Activated naive CD8-positive, alpha-beta T cell (primary cell): ENCODE data around the gene RETNLB.
A peak's percentile ranks its signal among the peaks of the same experiment; 100 is the strongest.

ENCODE experiments used
- H3K27ac Mint-ChIP-seq: one replicate; pipeline ENCODE4 v1.8.0; 2021; ENCODE audit warnings: mixed read lengths
- H3K27me3 Mint-ChIP-seq: one replicate; pipeline ENCODE4 v1.8.0; 2021; ENCODE audit warnings: mixed read lengths
- H3K36me3 Mint-ChIP-seq: one replicate; pipeline ENCODE4 v1.8.0; 2021; ENCODE audit warnings: mixed read lengths
- H3K4me1 Mint-ChIP-seq: one replicate; pipeline ENCODE4 v1.8.0; 2021; ENCODE audit warnings: low read depth, mixed read lengths
- H3K4me3 Mint-ChIP-seq: one replicate; pipeline ENCODE4 v1.8.0; 2021; ENCODE audit warnings: mild to moderate bottlenecking, mixed read lengths
- H3K9me3 Mint-ChIP-seq: one replicate; pipeline ENCODE4 v1.8.0; 2021; ENCODE audit warnings: low read depth, mixed read lengths

RETNLB gene, protein sequence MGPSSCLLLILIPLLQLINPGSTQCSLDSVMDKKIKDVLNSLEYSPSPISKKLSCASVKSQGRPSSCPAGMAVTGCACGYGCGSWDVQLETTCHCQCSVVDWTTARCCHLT

GRCh38 chr3:108757404-108757982, at the start of gene RETNLB:
RETNLB (minus strand) TSS chr3:108757410; CDS start chr3:108757185, 225 bp downstream.
- Mint-ChIP-seq H3K36me3 (peaks cover 4% of the 10 kb centered on the region), H3K9me3 (no peaks in the 10 kb centered on the region)

DNA sequence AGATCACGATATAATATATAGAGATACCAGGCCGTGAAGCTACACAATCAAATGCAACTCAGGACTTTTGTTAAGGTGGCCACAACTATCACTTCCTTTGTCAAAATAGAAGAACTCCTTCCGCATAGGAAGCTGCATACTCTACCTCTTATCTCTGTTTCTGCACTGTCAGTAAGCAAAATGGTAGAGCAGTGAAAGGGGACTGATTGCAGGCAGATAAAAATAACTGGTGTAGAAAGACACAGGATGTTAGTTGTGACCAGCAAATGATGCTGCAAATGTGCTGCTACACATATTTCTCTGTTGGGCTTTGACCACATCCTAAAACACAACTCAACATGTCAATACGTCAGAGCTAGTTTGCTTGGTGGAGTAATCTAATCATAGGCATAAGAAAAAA, 49.1 kb upstream of the RETNLB start:
- H3K9me3 Mint-ChIP-seq, result peaks cover 8% of the 10 kb centered on the region
- H3K27me3 Mint-ChIP-seq, result no peaks in the 10 kb centered on the region
- peak overlapping the region; percentile 55 for H3K4me3 Mint-ChIP-seq
- H3K36me3 Mint-ChIP-seq, result peaks cover 3% of the 10 kb centered on the region
- peaks cover 20% of the 10 kb centered on the region for H3K4me1 Mint-ChIP-seq
- H3K27ac Mint-ChIP-seq, result peak overlapping the region; percentile 84

More at GRCh38 chr3:108757404-108757982, at the start of gene RETNLB:
- Mint-ChIP-seq H3K27ac (no peak within 1 kb of the TSS), H3K4me3 (no peak within 1 kb of the TSS), H3K27me3 (no peaks in the 10 kb centered on the region), H3K4me1 (peaks cover 11% of the 10 kb centered on the region)

- Mint-ChIP-seq H3K36me3 (peaks cover 3% of the 10 kb centered on the region), H3K9me3 (peaks cover 15% of the 10 kb centered on the region), H3K27ac (peak overlapping the region; percentile 16), H3K27me3 (no peaks in the 10 kb centered on the region), H3K4me1 (peaks cover 20% of the 10 kb centered on the region), H3K4me3 (no peak overlapping the region)
Measured at GRCh38 chr3:108804966-108805365, 47.8 kb upstream of the RETNLB start.

DNA sequence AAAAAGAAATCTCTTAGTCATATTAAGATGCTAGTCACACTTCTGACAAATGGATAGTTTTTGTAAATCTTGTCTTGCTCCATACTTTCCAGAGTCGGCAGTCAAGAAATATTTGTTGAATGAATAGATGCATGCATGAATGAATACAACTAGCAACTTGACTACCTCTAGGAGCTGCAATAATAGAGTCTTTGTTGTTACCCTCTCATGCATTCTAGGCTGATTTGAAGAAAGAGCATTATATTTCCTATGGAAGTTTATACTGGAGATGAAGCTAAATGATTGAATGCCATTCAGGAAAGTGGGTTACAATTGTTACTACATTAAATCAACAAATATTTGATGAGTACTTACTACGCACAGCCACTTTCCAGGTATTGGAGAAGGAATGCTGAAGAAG, 47.2 kb upstream of the RETNLB start:
- H3K36me3 Mint-ChIP-seq, result peaks cover 3% of the 10 kb centered on the region
- H3K9me3 Mint-ChIP-seq, result peaks cover 15% of the 10 kb centered on the region
- H3K27me3 Mint-ChIP-seq, result no peaks in the 10 kb centered on the region
- no peak overlapping the region for H3K4me3 Mint-ChIP-seq
- no peak overlapping the region for H3K27ac Mint-ChIP-seq
- peaks cover 20% of the 10 kb centered on the region for H3K4me1 Mint-ChIP-seq

DNA sequence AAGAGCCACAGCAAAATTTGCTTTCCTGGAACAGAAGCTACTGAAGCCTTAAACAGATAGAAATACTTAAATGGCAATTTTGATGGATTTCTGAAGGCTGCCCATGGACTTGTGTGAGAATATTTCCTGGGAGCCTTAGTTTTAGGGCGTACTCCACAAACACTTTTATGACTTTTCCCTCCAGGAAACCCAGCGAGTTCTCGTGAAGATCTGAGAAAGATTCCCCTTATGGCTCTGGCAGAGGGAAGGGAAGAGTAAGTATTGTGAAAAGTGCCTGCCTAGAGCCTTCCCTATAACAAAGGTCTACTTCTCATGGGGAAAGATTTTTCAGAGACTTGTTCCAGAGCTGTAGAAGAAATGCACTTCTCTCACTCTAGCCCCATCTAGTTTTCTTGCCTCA, 34.3 kb upstream of the RETNLB start:
- Mint-ChIP-seq H3K4me3 (no peak overlapping the region), H3K27me3 (peaks cover 1% of the 10 kb centered on the region), H3K9me3 (no peaks in the 10 kb centered on the region), H3K36me3 (peaks cover 3% of the 10 kb centered on the region), H3K4me1 (no peaks in the 10 kb centered on the region), H3K27ac (no peak overlapping the region)

GRCh38 chr3:108780235-108780634, 23.0 kb upstream of the RETNLB start:
- Mint-ChIP-seq H3K9me3 (no peaks in the 10 kb centered on the region), H3K36me3 (no peaks in the 10 kb centered on the region), H3K4me1 (peaks cover 38% of the 10 kb centered on the region), H3K27ac (no peak overlapping the region), H3K4me3 (no peak overlapping the region), H3K27me3 (no peaks in the 10 kb centered on the region)

DNA sequence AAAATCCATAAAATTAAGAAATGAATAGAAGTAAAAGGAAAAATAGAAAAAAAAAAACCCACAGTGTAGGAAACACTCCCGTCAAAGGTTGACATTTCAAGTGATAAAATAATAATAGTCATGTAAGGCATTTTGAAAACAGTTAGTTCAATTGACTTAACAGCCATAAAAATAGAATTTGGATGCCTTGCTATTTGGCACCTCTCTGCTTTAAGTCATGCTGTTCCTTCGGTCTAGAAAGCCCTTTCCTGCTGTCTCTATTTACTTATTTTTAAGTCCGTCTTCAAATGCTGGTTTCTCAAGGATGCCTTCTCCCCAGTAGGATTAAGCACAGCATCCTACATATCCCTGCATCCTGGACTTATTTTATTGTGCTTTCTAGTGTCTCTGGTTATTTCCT, 22.3 kb upstream of the RETNLB start:
- H3K27ac Mint-ChIP-seq, result no peak overlapping the region

DNA sequence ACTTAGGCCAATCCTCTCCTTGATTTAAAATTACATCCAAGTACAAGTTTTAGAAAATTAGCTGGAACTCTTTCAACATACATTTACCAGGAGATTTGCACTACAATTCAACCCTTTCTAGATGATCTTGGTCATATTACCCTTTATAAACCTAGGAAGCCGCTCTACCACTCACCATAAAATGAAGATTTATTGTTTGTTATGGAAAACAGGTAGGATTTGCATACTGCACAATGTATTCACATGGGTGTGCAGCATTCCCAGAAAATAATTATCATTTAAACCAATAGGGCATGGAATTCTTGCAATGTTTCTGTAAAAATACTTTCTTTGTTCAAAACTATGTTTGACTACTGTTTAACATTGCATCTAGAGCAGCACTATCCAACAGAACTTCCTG, 18.4 kb upstream of the RETNLB start:
- Mint-ChIP-seq H3K27ac (no peak overlapping the region), H3K4me3 (no peak overlapping the region), H3K9me3 (peaks cover 3% of the 10 kb centered on the region), H3K4me1 (peaks cover 36% of the 10 kb centered on the region), H3K27me3 (no peaks in the 10 kb centered on the region), H3K36me3 (peaks cover 6% of the 10 kb centered on the region)

More for the DNA sequence above, 22.3 kb upstream of the RETNLB start:
- Mint-ChIP-seq H3K36me3 (no peaks in the 10 kb centered on the region), H3K9me3 (no peaks in the 10 kb centered on the region), H3K4me3 (no peak overlapping the region), H3K4me1 (peaks cover 38% of the 10 kb centered on the region), H3K27me3 (no peaks in the 10 kb centered on the region)

DNA sequence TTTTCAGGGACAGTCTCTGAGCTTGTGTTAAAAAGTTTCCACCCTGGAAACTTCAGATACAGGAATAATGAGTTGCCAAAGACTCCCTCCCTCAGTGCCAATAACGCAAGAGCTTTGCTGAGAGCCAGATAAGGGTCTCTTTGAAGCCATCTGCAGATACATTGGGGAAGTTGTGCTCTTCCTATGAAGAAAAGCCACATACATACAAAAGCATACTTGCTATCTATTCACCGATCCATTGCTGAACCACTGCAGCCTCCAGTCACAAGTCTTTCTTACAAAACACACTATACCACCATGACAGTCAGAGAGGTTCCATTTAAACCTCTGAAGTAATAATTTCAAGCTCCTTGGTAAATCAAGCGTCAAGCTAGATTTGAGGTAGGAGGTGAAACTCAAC, 10.0 kb upstream of the RETNLB start:
- no peaks in the 10 kb centered on the region for H3K27me3 Mint-ChIP-seq
- no peak overlapping the region for H3K27ac Mint-ChIP-seq
- no peaks in the 10 kb centered on the region for H3K4me1 Mint-ChIP-seq
- peaks cover 2% of the 10 kb centered on the region for H3K36me3 Mint-ChIP-seq
- no peak overlapping the region for H3K4me3 Mint-ChIP-seq
- peaks cover 3% of the 10 kb centered on the region for H3K9me3 Mint-ChIP-seq

- peaks cover 4% of the 10 kb centered on the region for H3K36me3 Mint-ChIP-seq
- H3K27me3 Mint-ChIP-seq, result no peaks in the 10 kb centered on the region
- H3K27ac Mint-ChIP-seq, result no peak overlapping the region
- H3K9me3 Mint-ChIP-seq, result no peaks in the 10 kb centered on the region
- no peak overlapping the region for H3K4me3 Mint-ChIP-seq
- H3K4me1 Mint-ChIP-seq, result peaks cover 11% of the 10 kb centered on the region
Measured at GRCh38 chr3:108755686-108756085, 1.5 kb downstream of the RETNLB start.

- H3K27me3 Mint-ChIP-seq, result no peaks in the 10 kb centered on the region
- no peaks in the 10 kb centered on the region for H3K9me3 Mint-ChIP-seq
- H3K4me3 Mint-ChIP-seq, result no peak overlapping the region
- H3K4me1 Mint-ChIP-seq, result no peaks in the 10 kb centered on the region
- no peak overlapping the region for H3K27ac Mint-ChIP-seq
- H3K36me3 Mint-ChIP-seq, result peaks cover 2% of the 10 kb centered on the region
Measured at GRCh38 chr3:108744762-108745161, 12.4 kb downstream of the RETNLB start.

GRCh38 chr3:108742929-108743328, 14.3 kb downstream of the RETNLB start:
- Mint-ChIP-seq H3K36me3 (peaks cover 2% of the 10 kb centered on the region), H3K4me3 (no peak overlapping the region), H3K4me1 (no peaks in the 10 kb centered on the region), H3K9me3 (no peaks in the 10 kb centered on the region), H3K27me3 (peaks cover 1% of the 10 kb centered on the region), H3K27ac (no peak overlapping the region)

DNA sequence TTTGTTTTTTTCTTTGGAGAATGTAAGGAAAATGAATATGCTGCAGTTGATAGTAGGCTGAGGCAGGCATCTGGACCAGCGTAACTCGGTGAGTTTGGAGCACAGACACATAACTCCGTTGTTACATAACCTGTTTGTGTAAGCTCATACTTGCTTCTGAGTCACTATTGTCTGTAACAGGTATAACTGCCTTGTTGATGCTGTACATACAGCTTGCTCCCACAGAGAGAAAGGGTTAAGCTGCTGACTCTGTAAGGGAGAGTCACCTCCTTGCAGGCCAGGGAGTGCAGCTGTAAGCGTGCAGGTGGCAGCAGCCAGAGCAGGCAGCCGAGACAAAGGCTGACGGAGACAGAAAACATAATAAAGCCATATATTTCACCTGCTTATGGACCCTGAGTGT, 20.4 kb downstream of the RETNLB start:
- Mint-ChIP-seq H3K27ac (no peak overlapping the region), H3K36me3 (no peaks in the 10 kb centered on the region), H3K9me3 (no peaks in the 10 kb centered on the region), H3K4me1 (no peaks in the 10 kb centered on the region), H3K27me3 (peaks cover 1% of the 10 kb centered on the region), H3K4me3 (no peak overlapping the region)

GRCh38 chr3:108728934-108729333, 28.3 kb downstream of the RETNLB start:
- Mint-ChIP-seq H3K9me3 (no peaks in the 10 kb centered on the region), H3K27me3 (no peaks in the 10 kb centered on the region), H3K4me3 (no peak overlapping the region), H3K27ac (no peak overlapping the region), H3K4me1 (no peaks in the 10 kb centered on the region), H3K36me3 (peaks cover 3% of the 10 kb centered on the region)

DNA sequence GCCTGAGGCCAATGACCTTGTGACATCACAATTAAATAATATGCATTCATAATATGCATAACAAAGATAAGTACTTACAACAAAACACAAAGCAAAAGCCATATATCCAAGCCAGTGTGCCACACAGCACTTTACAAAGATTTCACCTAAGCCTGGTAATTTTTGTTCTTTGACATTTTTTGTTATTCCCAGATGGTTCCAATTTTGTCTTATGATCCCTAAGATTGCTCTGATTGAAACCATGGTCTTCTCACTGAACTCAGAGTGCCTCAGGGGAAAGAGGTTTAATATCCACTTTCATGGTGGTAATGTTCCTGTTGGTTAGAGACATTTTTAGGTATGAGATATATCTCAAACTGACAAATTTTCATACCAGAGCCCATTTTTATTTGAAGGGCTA, 29.1 kb downstream of the RETNLB start:
- H3K4me3 Mint-ChIP-seq, result no peak overlapping the region
- no peaks in the 10 kb centered on the region for H3K27me3 Mint-ChIP-seq
- no peak overlapping the region for H3K27ac Mint-ChIP-seq
- H3K9me3 Mint-ChIP-seq, result no peaks in the 10 kb centered on the region
- H3K4me1 Mint-ChIP-seq, result no peaks in the 10 kb centered on the region
- H3K36me3 Mint-ChIP-seq, result peaks cover 5% of the 10 kb centered on the region

- peaks cover 4% of the 10 kb centered on the region for H3K9me3 Mint-ChIP-seq
- no peak overlapping the region for H3K4me3 Mint-ChIP-seq
- H3K4me1 Mint-ChIP-seq, result peaks cover 2% of the 10 kb centered on the region
- no peaks in the 10 kb centered on the region for H3K27me3 Mint-ChIP-seq
- peaks cover 5% of the 10 kb centered on the region for H3K36me3 Mint-ChIP-seq
- H3K27ac Mint-ChIP-seq, result no peak overlapping the region
Measured at GRCh38 chr3:108724101-108724500, 33.1 kb downstream of the RETNLB start.
